Hematopoietic multipotent progenitor cell treated with erythropoietin and hydrocortisone succinate and interleukin-3 and kit ligand, for 15 days (in vitro differentiated cells): ENCODE data around the gene NME8.
"Not testable (repeated sequence)": the region's sequence is repeated elsewhere in the genome, so short reads cannot be mapped to it uniquely, and the experiment has no call there.

Experiments used
- DNase-seq: peaks from one replicate; pipeline ENCODE4 v3.0.0-alpha.2; 2015; ENCODE audit warnings: low spot score

The NME8 gene, protein sequence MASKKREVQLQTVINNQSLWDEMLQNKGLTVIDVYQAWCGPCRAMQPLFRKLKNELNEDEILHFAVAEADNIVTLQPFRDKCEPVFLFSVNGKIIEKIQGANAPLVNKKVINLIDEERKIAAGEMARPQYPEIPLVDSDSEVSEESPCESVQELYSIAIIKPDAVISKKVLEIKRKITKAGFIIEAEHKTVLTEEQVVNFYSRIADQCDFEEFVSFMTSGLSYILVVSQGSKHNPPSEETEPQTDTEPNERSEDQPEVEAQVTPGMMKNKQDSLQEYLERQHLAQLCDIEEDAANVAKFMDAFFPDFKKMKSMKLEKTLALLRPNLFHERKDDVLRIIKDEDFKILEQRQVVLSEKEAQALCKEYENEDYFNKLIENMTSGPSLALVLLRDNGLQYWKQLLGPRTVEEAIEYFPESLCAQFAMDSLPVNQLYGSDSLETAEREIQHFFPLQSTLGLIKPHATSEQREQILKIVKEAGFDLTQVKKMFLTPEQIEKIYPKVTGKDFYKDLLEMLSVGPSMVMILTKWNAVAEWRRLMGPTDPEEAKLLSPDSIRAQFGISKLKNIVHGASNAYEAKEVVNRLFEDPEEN

DNA sequence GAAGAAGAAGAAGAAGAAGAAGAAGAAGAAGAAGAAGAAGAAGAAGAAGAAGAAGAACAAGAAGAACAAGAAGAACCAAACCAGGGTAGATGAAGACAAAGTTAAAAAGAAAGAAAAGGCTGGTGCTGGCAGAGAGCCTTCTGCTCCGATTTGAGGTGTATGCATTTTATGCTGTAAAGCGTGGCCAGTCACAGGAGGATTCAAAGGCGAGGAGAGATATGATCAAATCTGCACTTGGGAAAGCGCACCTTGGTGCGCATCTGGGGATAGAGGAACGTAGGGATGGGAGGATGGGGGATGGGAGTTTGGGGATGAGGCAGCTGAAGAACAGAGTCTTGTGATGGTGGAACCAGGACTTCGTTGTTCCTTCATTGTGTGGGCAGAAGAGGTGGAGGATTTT lies at the start of gene NME8:
Gene NME8, plus strand, starts transcription at position 301 of the 400 bp plus-strand sequence. CDS start 1,670 bp downstream, outside the sequence.
- DNase-seq, result no peak

DNA sequence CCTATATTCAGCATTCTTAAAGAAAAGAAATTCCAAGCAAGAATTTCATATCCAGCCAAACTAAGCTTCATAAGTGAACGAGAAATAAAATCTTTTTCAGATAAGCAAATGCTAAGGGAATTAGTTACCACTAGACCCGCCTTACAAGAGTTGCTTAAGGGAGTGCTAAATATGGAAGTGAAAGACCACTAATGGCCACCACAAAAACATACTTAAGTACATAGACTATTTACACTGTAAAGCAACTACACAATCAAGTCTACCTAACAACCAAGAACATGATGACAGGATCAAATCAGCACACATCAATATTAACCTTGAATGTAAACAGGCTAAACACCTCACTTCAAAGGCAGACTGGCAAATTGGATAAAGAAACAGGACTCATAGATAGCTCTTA lies 42.2 kb upstream of the NME8 start:
- DNase-seq, result no peak

DNA sequence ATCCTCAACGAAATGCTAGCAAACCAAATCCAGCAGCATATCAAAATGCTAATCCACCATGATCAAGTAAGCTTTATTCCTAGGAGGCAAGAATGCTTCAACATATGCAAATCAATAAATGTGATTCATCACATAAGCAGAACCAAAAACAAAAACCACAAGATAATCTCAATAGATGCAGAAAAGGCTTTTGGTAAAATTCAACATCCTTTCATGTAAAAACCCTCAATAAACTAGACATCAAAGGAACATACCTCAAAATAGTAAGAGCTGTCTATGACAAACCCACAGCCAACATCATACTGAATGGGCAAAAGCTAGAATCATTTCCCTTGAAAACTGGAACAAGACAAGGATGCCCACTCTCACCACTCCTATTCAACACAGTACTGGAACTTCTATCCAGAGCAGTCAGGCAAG lies 36.2 kb upstream of the NME8 start:
- DNase-seq, result not testable (repeated sequence)

DNA sequence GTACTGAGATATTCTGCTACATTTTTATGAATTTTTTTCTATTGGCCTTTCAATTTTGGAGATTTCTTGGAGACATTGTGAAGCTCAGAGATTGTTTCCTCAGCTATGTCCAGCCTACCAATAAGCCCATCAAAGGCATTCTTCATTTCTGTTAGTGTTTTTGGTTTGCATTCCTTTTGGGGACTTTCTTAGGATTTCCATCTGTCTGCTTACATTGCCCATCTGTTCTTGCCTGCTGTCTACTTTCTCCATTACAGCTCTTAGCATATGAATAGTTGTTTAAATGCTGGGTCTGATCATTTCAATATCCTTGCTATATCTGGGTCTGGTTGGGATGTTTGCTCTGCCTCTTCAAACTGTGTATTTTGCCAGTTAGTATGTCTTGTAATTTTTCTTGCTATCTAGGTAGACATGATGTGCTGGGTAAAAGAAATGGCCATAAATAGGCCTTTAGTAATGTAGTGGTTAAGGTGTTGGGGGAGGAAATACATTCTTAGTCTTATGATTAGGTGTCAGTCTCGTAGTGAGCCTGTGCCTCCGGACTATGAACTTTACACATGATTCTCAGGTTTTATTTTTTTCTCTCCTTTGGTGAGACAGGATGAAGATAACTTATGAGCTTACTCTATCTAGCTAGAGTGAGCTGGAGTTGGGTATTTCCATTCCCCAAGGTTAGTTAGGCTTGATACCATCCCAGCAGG lies 32.6 kb upstream of the NME8 start:
- no peak for DNase-seq

DNA sequence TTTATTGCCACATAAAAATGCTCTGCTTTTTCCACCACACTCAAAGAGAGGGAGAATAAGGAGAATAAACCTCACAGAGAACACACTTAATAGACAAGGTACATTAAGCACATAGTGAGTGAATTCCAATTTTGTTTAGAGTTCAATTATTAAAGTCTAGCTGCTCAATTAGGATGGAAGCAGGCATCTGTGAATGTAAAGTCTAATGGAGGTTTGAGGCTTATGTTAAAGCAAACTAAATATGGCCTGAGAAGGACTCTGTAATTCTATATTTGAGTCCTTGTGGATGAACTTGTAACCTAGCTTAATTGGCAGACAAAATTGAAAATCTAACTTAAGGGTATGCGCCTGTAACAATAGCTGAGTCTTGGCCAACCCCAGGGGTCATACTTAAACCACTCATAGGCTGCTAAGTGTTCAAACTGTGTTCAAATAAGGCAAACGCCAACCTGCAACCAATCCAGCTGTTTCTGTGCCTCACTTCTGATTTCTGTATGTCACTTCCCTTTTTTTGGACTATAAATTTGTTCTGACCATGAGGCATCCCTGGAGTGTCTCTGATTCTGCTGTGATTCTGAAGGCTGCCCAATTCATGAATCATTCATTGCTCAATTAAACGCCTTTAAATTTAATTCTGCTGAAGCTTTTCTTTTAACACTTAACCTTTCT lies 31.3 kb upstream of the NME8 start:
- DNase-seq, result no peak

DNA sequence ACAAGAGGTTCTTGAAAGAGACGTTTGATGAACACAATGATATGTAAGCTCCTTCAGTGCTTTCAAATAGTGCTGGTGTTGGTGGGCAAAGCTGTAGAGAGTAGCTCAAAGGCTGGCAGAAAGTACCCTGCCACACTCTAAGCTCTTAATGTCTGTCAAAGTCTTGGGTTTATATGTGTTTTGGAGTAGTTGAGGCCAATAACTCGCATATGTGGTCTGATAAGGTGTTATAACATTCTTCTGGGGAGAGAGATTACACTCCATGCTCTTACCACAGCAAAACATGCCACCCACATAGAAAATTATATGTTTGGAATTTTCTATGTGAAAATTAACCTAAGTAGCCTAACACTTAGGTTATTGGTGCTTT lies 30.8 kb upstream of the NME8 start:
- DNase-seq, result peak; percentile 64

DNA sequence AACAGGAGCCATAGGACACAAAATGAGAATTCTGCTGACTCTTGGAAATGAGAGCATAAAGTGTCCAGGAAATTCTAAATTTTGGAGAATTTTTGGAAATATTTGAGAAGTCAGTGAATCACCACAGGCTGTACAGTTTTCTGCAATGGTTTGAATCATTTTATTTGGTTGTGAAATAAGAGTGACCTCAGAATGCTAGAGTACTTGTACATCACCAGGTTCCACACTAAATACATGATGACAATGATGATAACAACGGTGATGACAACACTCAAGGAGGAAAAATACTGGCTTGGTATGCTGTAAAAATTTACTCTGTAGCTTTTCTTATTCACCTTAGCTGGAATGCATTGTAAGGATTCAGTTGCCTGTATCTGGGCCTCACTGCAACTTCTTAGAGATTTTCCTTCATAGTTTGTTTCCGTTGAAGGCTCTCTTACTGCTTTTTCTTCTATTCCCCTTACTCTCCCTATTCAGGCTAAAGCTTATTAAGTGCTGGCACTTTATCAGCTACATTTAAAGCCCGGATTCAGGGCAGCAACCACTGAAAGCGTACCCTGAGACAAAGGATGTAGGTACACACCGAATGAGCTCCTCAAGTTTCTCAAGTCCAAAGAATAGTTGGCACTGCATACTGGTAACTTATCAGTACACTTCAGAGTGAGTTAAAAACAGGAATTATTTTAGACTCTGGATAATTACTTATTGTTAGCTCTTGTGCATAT lies 30.2 kb upstream of the NME8 start:
- peak; percentile 24 for DNase-seq

DNA sequence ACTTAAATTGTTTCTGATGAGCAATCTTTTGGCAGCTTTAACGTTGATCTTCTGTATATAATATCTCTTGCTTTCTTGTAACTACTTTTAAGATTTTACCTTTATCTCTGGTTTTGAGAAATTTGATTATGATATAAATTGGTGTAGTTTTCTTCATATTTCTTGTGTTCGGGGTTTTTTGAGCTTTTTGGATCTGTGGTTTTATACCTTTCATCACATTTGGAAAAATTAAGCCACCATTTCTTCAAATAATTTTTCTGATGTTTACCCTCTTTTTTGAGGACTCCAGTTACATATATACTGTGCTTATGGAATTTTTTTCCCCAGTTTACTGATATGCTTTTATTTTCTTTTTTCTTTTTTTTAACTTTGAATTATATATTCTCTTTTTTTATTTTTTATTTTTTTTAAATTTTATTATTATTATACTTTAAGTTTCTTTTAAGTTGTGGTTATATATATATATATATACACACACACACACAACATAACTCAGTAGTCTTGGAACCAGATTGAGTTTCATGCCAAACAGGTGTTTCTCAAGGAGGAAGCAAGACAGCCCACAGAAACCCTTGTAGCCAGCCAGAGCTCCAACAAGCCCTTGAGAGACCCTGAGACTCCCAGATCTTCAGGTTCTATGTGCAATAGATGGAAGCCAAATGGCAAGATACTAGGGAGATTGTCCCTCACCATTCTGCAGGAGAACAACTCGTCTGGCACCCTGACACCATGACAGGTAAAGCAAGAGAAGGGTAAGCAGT lies 27.5 kb upstream of the NME8 start:
- DNase-seq, result no peak

DNA sequence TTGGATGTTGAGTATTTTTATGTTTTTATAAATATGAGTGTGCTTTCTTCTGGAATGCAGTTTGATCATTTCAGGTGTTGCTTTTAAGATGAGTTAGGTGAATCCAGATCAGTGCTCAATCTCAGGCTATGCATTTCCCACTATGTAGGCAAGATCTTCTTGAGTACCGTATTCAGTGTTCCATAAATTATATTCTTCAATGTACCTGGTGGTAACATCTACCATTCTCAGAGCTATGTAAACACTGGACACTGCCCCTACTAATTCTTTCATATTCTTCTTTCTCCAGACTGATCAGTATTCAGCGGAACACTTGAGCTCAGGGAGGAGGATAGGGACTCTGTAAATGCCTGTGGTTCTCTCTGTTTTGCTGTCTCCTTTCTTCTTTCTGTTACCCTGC lies 25.5 kb upstream of the NME8 start:
- no peak for DNase-seq

DNA sequence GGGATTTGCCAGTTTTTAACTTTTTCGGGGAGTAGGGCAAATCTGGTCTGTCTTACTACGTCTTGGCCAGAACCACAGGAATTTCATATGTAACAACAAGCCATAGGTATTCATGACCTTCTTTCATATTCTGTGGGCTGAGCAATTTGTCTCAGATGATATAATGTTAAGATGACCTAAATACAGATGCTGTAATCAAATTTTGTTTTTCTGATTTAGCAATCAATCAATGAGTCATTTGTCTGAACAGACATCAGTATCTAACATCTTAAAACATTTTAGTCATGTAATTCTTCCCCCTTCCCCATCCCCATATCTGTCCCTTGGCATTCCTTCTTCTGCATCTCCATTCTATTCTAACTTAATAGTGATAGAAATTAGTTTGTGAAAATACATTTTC lies 24.8 kb upstream of the NME8 start:
- no peak for DNase-seq

DNA sequence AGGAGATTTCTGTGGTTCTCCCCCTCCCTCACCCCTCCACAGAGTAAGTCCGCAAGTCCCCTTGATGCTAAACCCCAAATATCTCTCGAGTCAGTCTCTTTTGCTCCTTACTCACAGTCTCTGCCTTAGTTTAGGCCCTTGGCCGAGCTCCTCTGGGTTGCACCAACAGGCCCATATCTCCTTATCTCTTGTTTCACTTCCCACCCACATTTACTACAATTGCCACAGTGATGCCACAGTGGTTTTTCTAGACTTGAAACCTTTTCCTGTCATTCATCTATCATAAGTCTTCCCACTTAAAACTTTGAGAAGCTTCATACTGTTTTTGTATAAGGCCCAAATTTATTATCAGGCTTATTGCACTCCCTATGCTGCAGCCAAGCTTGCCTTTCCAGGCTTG lies 23.4 kb upstream of the NME8 start:
- no peak for DNase-seq

DNA sequence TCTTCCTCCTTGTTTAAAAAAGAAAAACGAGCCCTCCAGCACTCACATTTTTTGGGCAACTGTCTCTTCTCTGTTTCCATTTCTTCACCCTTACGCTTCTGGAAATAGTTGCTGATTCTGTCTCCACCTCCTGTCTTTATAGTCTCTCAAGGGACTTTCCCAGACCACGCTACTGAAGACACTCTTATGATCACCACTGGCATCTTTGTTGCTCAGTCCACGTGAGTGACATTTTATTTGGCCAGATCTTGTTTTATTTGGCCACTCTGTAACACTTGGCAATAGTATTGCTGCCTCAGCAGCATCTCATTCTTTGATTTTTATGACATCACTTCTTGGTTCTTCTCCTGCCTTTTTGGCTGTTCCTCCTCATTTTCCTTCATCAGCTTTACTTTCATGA lies 21.6 kb upstream of the NME8 start:
- no peak for DNase-seq

DNA sequence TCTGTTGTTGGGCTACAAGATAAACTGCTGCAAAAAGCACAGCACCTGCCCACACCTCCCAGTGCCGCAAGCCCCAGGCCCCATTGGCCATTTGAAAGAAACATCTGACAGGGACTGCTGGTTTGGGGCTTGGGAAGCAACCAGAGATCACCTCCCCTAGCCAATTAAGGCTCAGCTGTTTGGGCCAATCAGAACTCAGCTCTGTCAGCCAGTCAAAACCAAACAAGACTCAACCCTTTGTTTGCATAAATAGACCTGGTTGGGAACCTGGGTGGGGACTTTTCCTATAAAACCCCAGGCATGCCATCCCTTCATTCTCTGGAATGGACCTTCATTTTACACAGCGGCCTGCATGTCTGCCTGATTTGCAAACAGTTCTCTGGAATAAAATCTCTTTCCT lies 17.2 kb upstream of the NME8 start:
- no peak for DNase-seq

DNA sequence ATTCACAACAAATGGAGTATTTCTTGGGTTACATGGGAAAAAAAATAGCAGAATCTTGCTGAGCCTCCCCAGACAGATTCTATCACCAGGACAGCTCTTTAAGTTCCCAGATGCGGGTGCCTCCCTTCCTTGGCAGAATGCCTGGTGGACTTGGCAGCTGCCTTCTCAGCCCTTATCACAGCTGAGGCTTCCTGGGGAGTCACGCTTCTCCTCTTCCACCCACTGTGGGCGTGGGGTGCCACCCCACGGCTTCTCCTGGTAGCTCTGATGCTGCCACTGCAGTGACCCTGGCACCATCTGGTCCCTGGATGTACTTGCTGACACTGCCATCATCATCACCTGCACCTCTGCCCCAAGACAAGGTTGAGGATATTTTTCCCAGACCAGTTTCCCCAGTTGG lies 16.2 kb upstream of the NME8 start:
- DNase-seq, result peak; percentile 92

DNA sequence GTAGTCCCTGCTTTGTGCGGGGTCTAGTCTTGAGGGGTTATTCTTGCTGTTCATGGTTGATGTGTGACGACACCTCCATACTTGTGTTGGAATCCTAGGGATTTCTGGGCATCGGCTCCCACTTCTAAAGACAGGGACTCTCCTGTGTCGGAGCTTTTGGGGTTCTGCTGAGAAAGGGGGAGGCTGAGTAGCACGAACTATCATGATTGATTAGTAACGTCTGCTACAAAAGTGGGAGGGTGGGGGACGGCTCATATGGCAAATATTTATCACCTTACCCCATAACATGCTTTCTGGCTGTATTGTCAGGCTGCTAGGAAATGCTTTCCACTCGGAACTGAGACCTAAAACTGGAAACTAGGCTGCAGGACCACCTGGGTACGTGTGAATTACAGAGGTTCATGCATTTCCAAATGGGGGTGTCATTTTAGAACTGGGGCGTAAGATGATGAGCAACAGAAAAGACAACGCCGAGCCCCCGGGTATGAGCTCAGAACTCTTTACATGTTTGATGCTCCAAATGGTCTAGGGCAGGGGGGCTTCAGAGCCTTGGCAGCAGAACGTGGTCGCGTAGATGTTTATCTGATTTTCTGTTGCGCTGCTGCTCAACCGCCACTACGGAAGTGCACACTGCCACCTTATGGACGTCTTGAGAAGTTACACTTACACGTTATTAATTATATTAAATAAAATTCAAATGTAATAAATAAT lies 15.1 kb upstream of the NME8 start:
- peak; percentile 70 for DNase-seq

DNA sequence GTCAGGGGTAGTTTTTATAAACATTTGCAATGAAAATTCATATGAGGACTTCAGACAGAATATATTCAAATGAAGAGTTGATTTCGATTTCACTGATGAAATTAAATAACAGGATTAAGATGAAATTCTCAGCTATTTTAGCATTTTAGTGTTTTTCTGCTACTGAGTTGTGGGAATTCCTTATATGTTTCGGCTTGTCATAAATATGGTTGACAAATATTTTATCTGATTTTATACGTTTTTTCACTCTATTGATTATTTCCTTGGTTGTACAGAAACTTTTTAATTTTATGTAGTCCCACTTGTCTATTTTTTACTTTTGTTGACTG lies 14.6 kb upstream of the NME8 start:
- no peak for DNase-seq

DNA sequence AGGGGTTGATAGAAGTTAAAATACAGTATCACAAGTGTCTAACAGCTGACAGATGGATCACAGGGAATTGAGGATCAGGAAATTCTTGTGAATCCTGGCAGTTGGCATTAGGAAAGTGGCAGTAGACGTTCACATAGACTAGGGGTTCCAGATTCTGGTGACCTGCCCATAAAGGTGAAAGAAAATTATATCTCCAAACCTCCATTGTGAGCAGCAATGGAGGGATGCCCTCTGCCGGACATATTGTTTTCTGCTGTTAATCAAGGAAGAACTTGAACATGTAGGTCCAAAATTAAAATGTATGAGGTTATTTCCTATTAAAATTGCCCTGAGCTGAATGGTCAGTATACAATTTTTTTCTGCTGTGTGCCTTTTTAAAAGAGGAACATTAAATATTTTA lies 5.1 kb downstream of the NME8 start:
- no peak for DNase-seq

DNA sequence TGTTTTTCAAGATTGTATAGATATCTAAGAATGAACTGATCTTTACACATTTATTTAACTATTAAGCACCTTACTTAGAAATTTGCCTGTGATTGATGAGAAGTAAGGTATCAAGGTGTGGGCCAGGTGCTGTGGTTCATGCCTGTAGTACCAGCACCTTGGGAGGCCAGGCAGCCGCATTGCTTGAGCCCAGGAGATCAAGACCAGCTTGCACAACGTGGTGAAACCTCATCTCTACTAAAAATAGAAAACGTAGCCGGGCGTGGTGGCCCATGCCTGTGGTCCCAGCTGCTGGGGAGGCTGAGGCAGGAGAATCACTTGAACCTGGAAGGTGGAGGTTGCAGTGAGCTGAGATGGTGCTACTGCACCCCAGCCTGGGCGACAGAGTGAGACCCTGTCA lies 33.7 kb downstream of the NME8 start:
- DNase-seq, result no peak

DNA sequence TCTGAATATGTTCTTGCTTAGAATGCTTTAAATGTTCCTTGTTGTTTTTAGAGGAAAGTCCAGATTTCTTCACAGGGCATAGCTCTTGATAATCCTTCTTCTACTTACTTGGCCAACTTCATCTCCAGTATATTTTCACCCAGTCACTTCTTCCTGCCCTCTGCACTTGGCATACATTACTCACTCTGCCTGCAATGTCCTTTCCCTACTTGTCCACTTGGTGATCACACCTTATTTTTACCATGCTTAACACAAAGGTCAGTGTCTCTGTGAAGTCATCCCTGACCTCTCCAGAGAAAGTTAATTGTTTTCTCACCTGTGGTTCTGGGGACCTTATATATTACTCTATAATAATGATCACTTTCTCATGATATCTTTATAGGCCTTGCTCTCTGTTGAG lies 45.0 kb downstream of the NME8 start:
- no peak for DNase-seq

DNA sequence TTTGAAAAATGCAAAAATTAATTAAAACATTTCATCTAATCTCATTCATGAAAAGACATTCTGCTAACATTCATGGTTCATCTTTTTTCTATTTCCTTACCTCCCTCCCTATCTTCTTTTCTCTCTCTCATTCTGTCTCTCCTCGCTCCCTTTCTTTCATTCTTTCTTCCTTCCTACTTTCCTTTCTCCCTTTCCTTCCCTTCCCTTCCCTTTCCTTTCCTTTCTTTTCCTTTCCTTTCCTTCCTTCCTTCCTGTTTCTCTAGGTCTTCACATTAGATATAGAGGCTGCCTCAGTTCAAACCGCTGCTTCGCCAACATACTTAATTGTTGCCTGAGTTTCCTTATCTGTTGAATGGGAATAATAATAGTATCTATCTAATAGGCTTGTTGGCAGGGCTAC lies 46.3 kb downstream of the NME8 start:
- DNase-seq, result no peak

DNA sequence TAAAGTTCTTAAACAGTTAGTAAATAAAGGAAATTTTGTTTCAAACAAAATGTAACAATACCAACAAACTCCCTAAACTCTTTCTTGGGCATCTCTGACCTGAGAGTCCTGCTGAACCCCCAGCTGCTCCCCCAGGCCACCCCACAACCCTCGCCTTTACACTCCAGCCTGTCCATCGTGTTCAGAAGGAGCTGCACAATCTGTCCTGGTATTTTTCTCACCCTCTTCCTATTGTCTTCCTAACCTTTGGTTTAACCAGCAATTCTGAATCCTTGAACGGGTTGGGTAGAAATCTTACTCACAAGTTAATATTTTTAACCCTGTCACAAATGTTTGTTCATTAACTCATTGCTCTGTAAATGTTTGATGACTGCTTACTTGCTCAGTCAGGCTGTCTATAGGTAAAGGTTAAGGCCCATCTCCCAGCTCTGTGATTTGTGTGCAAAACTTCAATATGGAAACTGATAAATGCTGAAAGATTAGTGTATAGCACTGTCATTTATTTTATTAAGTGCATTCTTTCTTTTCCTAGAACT lies 51.4 kb downstream of the NME8 start:
- no peak for DNase-seq
